Naive thymus-derived CD4-positive, alpha-beta T cell (primary cell): ENCODE data around the gene SLC4A8. TPM values are rescaled to one million over a fixed set of nuclear protein-coding genes. Genes with fewer than 3 reads are reported as not detected.

ENCODE experiments used
- ATAC-seq: fragments of 150-1000 bp; cut with Tn5 transposase; 2 replicates; pipeline ENCODE4 v1.10.0; 2021; ENCODE audit warnings: mild to moderate bottlenecking, moderate library complexity
- CTCF ChIA-PET: fragments of 350-600 bp; sonication (Branson Sonifier 250); formaldehyde crosslinking; loops from one replicate; lab custom pipeline; 2021; ENCODE audit warnings: antibody characterized with exemption; lab: Charles Lee
- POLR2A ChIA-PET: fragments of 350-600 bp; sonication (Branson Sonifier 250); formaldehyde crosslinking; loops from one replicate; lab custom pipeline; 2021; ENCODE audit warnings: antibody characterized with exemption, inconsistent platforms; lab: Charles Lee
- DNase-seq, 9 donors: peaks; one replicate each; pipeline versions ENCODE4 v3.0.0 to v3.0.0-alpha.2; 2020 to 2022; ENCODE audit warnings: mixed read lengths in 1 of 9
- H3K27ac ChIP-seq: one replicate; pipeline ENCODE4 v1.7.0; 2013; ENCODE audit warnings: mild to moderate bottlenecking, low read depth, low read length, moderate library complexity
- H3K27me3 ChIP-seq, 2 donors: one replicate each; pipeline ENCODE4 v1.7.0; 2013; ENCODE audit warnings: low read length in 2 of 2, mild to moderate bottlenecking in 2 of 2, moderate library complexity in 2 of 2; ENCODE audit not compliant: control insufficient read depth in 2 of 2, insufficient read depth in 2 of 2
- H3K36me3 ChIP-seq, 3 experiments: 1 replicate in 2 of 3; 2 replicates in 1 of 3; pipeline ENCODE4 v1.7.0; 2013; ENCODE audit warnings: low read length in 3 of 3, mild to moderate bottlenecking in 3 of 3, moderate library complexity in 1 of 3; ENCODE audit not compliant: insufficient read depth in 3 of 3, control insufficient read depth in 2 of 3
- H3K4me1 ChIP-seq, 2 donors: one replicate each; pipeline ENCODE4 v1.7.0; 2013; ENCODE audit warnings: low read length in 2 of 2, mild to moderate bottlenecking in 2 of 2, moderate library complexity in 1 of 2; ENCODE audit not compliant: control insufficient read depth in 2 of 2, insufficient read depth in 2 of 2
- H3K4me3 ChIP-seq: 2 replicates; pipeline ENCODE4 v1.7.0; 2013; ENCODE audit warnings: mild to moderate bottlenecking, low read length
- H3K9me3 ChIP-seq, 3 experiments: 1 replicate in 2 of 3; 2 replicates in 1 of 3; pipeline ENCODE4 v1.7.0; 2013; ENCODE audit warnings: low read length in 3 of 3; ENCODE audit not compliant: control insufficient read depth in 2 of 3
- H3K27ac Mint-ChIP-seq, 9 donors: one replicate each; pipeline ENCODE4 v1.8.0; 2020 to 2022; ENCODE audit warnings: mixed read lengths in 9 of 9, mild to moderate bottlenecking in 8 of 9, moderate library complexity in 5 of 9, inconsistent platforms in 2 of 9
- H3K27me3 Mint-ChIP-seq, 5 donors: one replicate each; pipeline ENCODE4 v1.8.0; 2021 to 2022; ENCODE audit warnings: mixed read lengths in 5 of 5, mild to moderate bottlenecking in 1 of 5
- H3K36me3 Mint-ChIP-seq, 5 donors: one replicate each; pipeline ENCODE4 v1.8.0; 2020 to 2022; ENCODE audit warnings: mixed read lengths in 5 of 5, mild to moderate bottlenecking in 3 of 5, inconsistent platforms in 1 of 5
- H3K4me1 Mint-ChIP-seq, 7 donors: one replicate each; pipeline ENCODE4 v1.8.0; 2020 to 2022; ENCODE audit warnings: mixed read lengths in 7 of 7, mild to moderate bottlenecking in 3 of 7, inconsistent platforms in 1 of 7
- H3K4me3 Mint-ChIP-seq, 10 donors: one replicate each; pipeline ENCODE4 v1.8.0; 2020 to 2022; ENCODE audit warnings: mild to moderate bottlenecking in 10 of 10, mixed read lengths in 10 of 10, moderate library complexity in 6 of 10, inconsistent platforms in 2 of 10
- H3K9me3 Mint-ChIP-seq, 11 donors: one replicate each; pipeline ENCODE4 v1.8.0; 2020 to 2022; ENCODE audit warnings: mixed read lengths in 11 of 11, mild to moderate bottlenecking in 4 of 11, inconsistent platforms in 1 of 11, moderate library complexity in 1 of 11
- intact Hi-C, 2 donors: fragments of 100-400 bp; cut with micrococcal nuclease; formaldehyde crosslinking; loops; one replicate each; pipeline ENCODE4 v1.15.1; 2023
- polyA plus RNA-seq, 2 donors: library from polyadenylated mRNA; unstranded; fragments of 300-500 nt; fragmentation: Illumina TruSeq; gene quantifications; one replicate each; pipeline ENCODE4 v1.2.3, GENCODE V29; 2021
- total RNA-seq, 6 experiments: library from RNA in 5 of 6; stranded (reverse) in 5 of 6; gene quantifications; 1 replicate in 5 of 6; 2 replicates in 1 of 6; pipeline ENCODE4 v1.2.3 and lab custom pipeline; 2021 to 2026

SLC4A8 gene
- total and polyA plus RNA-seq, 7 experiments from 2014 or later: 0.13 to 8.4 (median 1.2) TPM

DNA sequence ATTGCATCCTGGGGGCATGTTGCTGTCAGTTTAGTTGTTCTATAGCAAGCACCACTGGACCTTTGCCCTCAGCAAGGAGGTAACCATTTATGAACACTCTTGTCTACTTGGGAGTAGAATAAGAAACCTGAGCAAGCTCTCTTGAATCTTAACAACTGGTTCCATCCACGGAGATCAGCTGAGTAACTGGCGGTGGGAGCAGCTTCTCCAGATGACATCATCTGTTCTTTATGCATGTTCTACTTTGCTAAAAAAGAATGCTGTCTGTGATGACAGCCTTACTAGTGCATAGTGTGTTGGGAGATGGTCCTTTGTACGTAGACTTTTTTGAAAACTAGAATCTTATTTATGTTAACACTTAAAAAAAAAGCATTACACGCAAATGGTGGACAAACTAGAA lies 17.7 kb downstream of the SLC4A8 start:
- Histone ChIP-seq H3K9me3 (no peaks in the 10 kb centered on the region), H3K4me1 (peaks cover 0 to 6% of the 10 kb centered on the region in 2 donors), H3K4me3 (no peak overlapping the region), H3K27me3 (no peaks in the 10 kb centered on the region), H3K27ac (no peak overlapping the region), H3K36me3 (no peaks in the 10 kb centered on the region)
- ATAC-seq (no peak), DNase-seq (no peak)
- Mint-ChIP-seq H3K9me3 (no peaks in the 10 kb centered on the region), H3K27me3 (peaks cover 0 to 4% (median 0%) of the 10 kb centered on the region in 5 donors), H3K4me1 (peaks cover 11 to 44% (median 24%) of the 10 kb centered on the region in 7 donors), H3K36me3 (peaks cover 0 to 18% (median 0%) of the 10 kb centered on the region in 5 donors), H3K4me3 (no peak overlapping the region), H3K27ac (no peak overlapping the region)
- intact Hi-C loops: no loop called here
- ChIA-PET CTCF (no interaction called here), POLR2A (no interaction called here)

GRCh38 chr12:51443573-51443972 lies 18.9 kb downstream of the SLC4A8 start:
- intact Hi-C loops: no loop called here
- H3K36me3 ChIP-seq: no peaks in the 10 kb centered on the region
- Mint-ChIP-seq H3K9me3 (no peaks in the 10 kb centered on the region), H3K4me3 (no peak overlapping the region), H3K4me1 (peaks cover 11 to 41% (median 24%) of the 10 kb centered on the region in 7 donors), H3K27me3 (peaks cover 0 to under 1% (median 0%) of the 10 kb centered on the region in 5 donors), H3K27ac (no peak overlapping the region), H3K36me3 (peaks cover 0 to 18% (median 4%) of the 10 kb centered on the region in 5 donors)
- ATAC-seq (no peak), DNase-seq (no peak)
- H3K4me1 ChIP-seq: peaks cover 0 to 3% of the 10 kb centered on the region in 2 donors
- no peaks in the 10 kb centered on the region for H3K27me3 ChIP-seq
- POLR2A ChIA-PET: no interaction called here
- no peaks in the 10 kb centered on the region for H3K9me3 ChIP-seq
- H3K27ac ChIP-seq: no peak overlapping the region
- CTCF ChIA-PET: no interaction called here
- no peak overlapping the region for H3K4me3 ChIP-seq

DNA sequence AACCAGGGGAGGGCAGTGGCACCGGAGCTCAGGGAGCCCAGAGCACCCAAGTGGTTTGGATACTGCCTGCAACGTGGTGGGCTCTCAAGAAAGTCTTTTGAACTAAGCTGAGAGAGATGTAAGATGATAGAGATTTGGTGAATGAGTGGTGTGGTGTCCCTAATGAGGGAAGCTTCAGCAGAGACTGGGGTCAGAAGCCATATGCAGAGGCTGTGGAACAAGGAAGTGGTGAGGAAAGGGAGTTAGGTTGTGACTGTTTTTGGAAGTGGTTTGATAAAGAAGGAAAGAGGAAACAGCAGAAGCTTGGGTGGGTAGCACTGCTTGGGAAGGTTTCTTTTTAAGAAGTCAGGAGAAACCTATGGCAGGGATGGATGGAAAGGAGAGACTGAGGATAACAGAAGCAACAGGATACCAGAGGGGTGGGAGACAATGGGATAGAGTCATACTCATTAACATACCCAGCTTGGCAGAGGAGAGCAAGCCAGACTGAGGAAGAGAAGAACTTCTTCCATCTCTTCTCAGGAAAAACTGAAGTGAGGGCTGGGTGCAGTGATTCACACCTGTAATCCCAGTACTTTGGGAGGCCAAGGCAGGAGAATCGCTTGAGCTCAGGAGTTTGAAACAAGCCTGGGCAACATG lies 24.1 kb downstream of the SLC4A8 start:
- Histone ChIP-seq H3K27ac (no peak overlapping the region), H3K4me3 (no peak overlapping the region), H3K9me3 (no peaks in the 10 kb centered on the region), H3K4me1 (no peaks in the 10 kb centered on the region), H3K36me3 (no peaks in the 10 kb centered on the region), H3K27me3 (no peaks in the 10 kb centered on the region)
- POLR2A ChIA-PET: no interaction called here
- H3K4me1 Mint-ChIP-seq: peaks cover 0 to 10% (median 3%) of the 10 kb centered on the region in 7 donors
- H3K27ac Mint-ChIP-seq: peak overlapping the region in 2 of 9 donors; percentile 9 to 15
- CTCF ChIA-PET: no interaction called here
- no peaks in the 10 kb centered on the region for H3K9me3 Mint-ChIP-seq
- H3K36me3 Mint-ChIP-seq: peaks cover 0 to 14% (median 7%) of the 10 kb centered on the region in 5 donors
- no peak overlapping the region for H3K4me3 Mint-ChIP-seq
- ATAC-seq (no peak), DNase-seq (no peak)
- H3K27me3 Mint-ChIP-seq: peaks cover 0 to 6% (median 0%) of the 10 kb centered on the region in 5 donors
- intact Hi-C loops: no loop called here

DNA sequence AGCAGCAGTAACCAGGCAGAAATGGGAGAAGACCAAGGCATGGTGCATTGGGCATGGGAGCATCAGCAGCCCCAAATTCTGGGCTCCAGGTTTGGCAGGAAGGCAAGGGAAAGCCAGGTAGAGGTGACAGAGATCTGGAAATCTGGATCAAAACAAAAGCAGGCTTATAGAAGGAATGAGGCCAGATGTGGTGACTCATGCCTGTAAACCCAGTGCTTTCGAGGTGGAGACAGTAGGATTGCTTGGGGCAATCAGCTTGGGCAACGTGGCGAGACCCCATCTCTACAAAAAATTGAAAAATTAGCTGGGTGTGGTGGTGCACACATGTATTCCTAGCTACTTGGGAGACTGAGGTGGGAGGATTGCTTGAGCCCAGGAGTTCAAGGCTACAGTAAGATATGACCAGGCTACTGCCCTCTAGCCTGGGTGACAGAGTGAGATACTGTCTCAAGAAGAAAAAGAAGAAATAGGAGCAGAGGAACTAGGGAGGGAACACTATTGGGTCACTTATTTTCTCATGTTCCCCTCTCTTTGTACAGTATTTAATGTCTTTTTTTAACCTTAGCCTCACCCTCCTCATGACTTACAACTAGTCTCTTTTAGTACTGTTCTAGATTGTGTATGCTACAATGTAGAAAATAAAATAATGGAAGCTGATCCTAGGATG lies 25.1 kb downstream of the SLC4A8 start:
- no peaks in the 10 kb centered on the region for H3K27me3 ChIP-seq
- H3K27ac ChIP-seq: no peak overlapping the region
- Mint-ChIP-seq H3K9me3 (no peaks in the 10 kb centered on the region), H3K27me3 (peaks cover 0 to 6% (median 0%) of the 10 kb centered on the region in 5 donors), H3K27ac (no peak overlapping the region), H3K4me3 (no peak overlapping the region), H3K4me1 (peaks cover 0 to 10% (median 3%) of the 10 kb centered on the region in 7 donors), H3K36me3 (peaks cover 0 to 14% (median 7%) of the 10 kb centered on the region in 5 donors)
- no peaks in the 10 kb centered on the region for H3K36me3 ChIP-seq
- DNase-seq: no peak
- CTCF ChIA-PET: no interaction called here
- H3K9me3 ChIP-seq: no peaks in the 10 kb centered on the region
- POLR2A ChIA-PET: no interaction called here
- no peak overlapping the region for H3K4me3 ChIP-seq
- intact Hi-C loops: no loop called here
- no peaks in the 10 kb centered on the region for H3K4me1 ChIP-seq
- ATAC-seq: no peak

DNA sequence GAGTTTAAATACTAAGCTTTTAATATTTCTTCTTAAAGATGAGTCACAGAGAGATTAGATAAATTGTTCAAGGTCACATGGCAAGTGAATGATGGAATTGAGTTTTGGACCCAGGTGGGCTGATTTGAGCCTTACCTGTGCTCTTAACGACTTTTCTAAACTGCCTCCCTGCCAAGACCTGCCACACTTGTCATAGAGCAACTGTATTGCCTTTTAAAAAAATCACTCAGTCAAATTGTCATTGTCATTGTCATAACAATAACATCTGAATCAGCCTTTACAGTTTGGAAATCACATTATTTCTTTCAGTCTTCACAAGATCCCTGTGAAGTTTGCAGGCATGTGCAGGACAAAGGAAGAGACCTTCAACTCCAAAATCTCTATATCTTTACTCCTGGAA lies 25.7 kb downstream of the SLC4A8 start:
- Histone ChIP-seq H3K27ac (no peak overlapping the region), H3K27me3 (no peaks in the 10 kb centered on the region), H3K4me1 (no peaks in the 10 kb centered on the region), H3K36me3 (no peaks in the 10 kb centered on the region), H3K9me3 (no peaks in the 10 kb centered on the region), H3K4me3 (no peak overlapping the region)
- H3K4me3 Mint-ChIP-seq: no peak overlapping the region
- peaks cover 0 to 6% (median 0%) of the 10 kb centered on the region in 5 donors for H3K27me3 Mint-ChIP-seq
- no peak overlapping the region for H3K27ac Mint-ChIP-seq
- no peaks in the 10 kb centered on the region for H3K9me3 Mint-ChIP-seq
- ATAC-seq (no peak), DNase-seq (no peak)
- intact Hi-C loops: no loop called here
- peaks cover 0 to 10% (median 3%) of the 10 kb centered on the region in 7 donors for H3K4me1 Mint-ChIP-seq
- CTCF ChIA-PET: no interaction called here
- H3K36me3 Mint-ChIP-seq: peaks cover 0 to 13% (median 6%) of the 10 kb centered on the region in 5 donors
- POLR2A ChIA-PET: no interaction called here

- H3K4me1 Mint-ChIP-seq: peaks cover 0 to 10% (median 3%) of the 10 kb centered on the region in 7 donors
- Histone ChIP-seq H3K27ac (no peak overlapping the region), H3K4me1 (no peaks in the 10 kb centered on the region), H3K9me3 (no peaks in the 10 kb centered on the region), H3K4me3 (no peak overlapping the region), H3K27me3 (no peaks in the 10 kb centered on the region), H3K36me3 (no peaks in the 10 kb centered on the region)
- H3K36me3 Mint-ChIP-seq: peaks cover 0 to 13% (median 6%) of the 10 kb centered on the region in 5 donors
- CTCF ChIA-PET: no interaction called here
- POLR2A ChIA-PET: no interaction called here
- no peak overlapping the region for H3K27ac Mint-ChIP-seq
- no peak for ATAC-seq
- H3K27me3 Mint-ChIP-seq: peaks cover 0 to 6% (median 0%) of the 10 kb centered on the region in 5 donors
- no peaks in the 10 kb centered on the region for H3K9me3 Mint-ChIP-seq
- intact Hi-C loops: no loop called here
- H3K4me3 Mint-ChIP-seq: no peak overlapping the region
- DNase-seq: no peak
These were observed 26.2 kb downstream of the SLC4A8 start for GRCh38 chr12:51450806-51451205.
